Renal cortical epithelial cell (primary cell): ENCODE results near the gene VSTM4. TPM values are rescaled to one million over a fixed set of nuclear protein-coding genes. Genes with fewer than 3 reads are reported as not detected.

Experiments used
- DNase-seq: peaks from one replicate; pipeline ENCODE4 v3.0.0-alpha.2; 2011; ENCODE audit warnings: low read depth
- total RNA-seq: library from RNA; depleted of rRNA; stranded (reverse); fragments of >200 nt; gene quantifications from 2 replicates; pipeline ENCODE4 v1.2.3, GENCODE V29; 2014

Gene VSTM4
- total RNA-seq, 1 donor from 2014 or later = 0.35 TPM

GRCh38 chr10:49044293-49045193 is 70.8 kb downstream of the VSTM4 start:
- DNase-seq = no peak

- DNase-seq = no peak
Measured at GRCh38 chr10:49040601-49041000, 74.7 kb downstream of the VSTM4 start.

GRCh38 chr10:49039409-49039808 is 75.9 kb downstream of the VSTM4 start:
- no peak for DNase-seq

GRCh38 chr10:49038711-49039110 is 76.6 kb downstream of the VSTM4 start:
- DNase-seq = no peak

- peak; percentile 94 for DNase-seq
Measured at GRCh38 chr10:49037187-49037586, 78.1 kb downstream of the VSTM4 start.

- DNase-seq = no peak
Measured at GRCh38 chr10:49036638-49037037, 78.7 kb downstream of the VSTM4 start.

- DNase-seq = no peak
Measured at GRCh38 chr10:49035920-49036319, 79.4 kb downstream of the VSTM4 start.

GRCh38 chr10:49034925-49035324 is 80.4 kb downstream of the VSTM4 start:
- DNase-seq = no peak

- no peak for DNase-seq
Measured at GRCh38 chr10:49033939-49034338, 81.4 kb downstream of the VSTM4 start.

- no peak for DNase-seq
Measured at GRCh38 chr10:49029666-49030065, 85.7 kb downstream of the VSTM4 start.

- DNase-seq = no peak
Measured at GRCh38 chr10:49028639-49029038, 86.7 kb downstream of the VSTM4 start.

- no peak for DNase-seq
Measured at GRCh38 chr10:49025347-49025983, 89.9 kb downstream of the VSTM4 start.

- no peak for DNase-seq
Measured at GRCh38 chr10:49024484-49024883, 90.8 kb downstream of the VSTM4 start.

- DNase-seq = no peak
Measured at GRCh38 chr10:49023752-49024151, 91.6 kb downstream of the VSTM4 start.

GRCh38 chr10:49023071-49023470 is 92.3 kb downstream of the VSTM4 start:
- no peak for DNase-seq

GRCh38 chr10:49021685-49022084 is 93.6 kb downstream of the VSTM4 start:
- no peak for DNase-seq

GRCh38 chr10:49015700-49016099 is 99.6 kb downstream of the VSTM4 start:
- no peak for DNase-seq

GRCh38 chr10:49012603-49013002 is 102.7 kb downstream of the VSTM4 start:
- no peak for DNase-seq

- DNase-seq = no peak
Measured at GRCh38 chr10:49011756-49012155, 103.6 kb downstream of the VSTM4 start.

GRCh38 chr10:49010865-49011264 is 104.5 kb downstream of the VSTM4 start:
- no peak for DNase-seq

GRCh38 chr10:49010295-49010694 is 105.0 kb downstream of the VSTM4 start:
- no peak for DNase-seq

GRCh38 chr10:49009199-49009979 is 105.9 kb downstream of the VSTM4 start:
- no peak for DNase-seq
